Cortex of kidney (tissue), 1 donor: Measurements from ENCODE around the gene SERPINB2.

Experiments
- DNase-seq: peaks from one replicate; lab custom pipeline; 2025; lab: John Stamatoyannopoulos, UW

Gene SERPINB2

DNA sequence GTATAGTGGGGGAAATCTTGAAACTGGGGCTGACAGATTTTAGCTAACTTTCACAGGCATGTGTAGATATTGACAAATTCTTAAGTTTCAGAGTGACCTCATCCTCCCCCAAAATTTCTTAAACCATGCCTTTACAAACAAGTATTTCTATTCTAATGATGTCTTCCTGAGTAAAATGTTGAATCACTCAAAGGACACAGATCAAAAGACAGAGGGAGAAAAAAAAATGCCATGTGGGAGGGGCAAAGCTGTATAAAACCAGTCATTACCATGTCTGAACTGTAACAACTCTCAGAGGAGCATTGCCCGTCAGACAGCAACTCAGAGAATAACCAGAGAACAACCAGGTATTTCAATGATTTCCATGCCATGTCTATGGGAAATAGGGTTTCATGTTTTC, at the start of gene SERPINB2:
Gene SERPINB2, plus strand, starts transcription at position 282 of the 400 bp plus-strand sequence. CDS start 3,740 bp downstream, outside the sequence.
- DNase-seq, result no peak

DNA sequence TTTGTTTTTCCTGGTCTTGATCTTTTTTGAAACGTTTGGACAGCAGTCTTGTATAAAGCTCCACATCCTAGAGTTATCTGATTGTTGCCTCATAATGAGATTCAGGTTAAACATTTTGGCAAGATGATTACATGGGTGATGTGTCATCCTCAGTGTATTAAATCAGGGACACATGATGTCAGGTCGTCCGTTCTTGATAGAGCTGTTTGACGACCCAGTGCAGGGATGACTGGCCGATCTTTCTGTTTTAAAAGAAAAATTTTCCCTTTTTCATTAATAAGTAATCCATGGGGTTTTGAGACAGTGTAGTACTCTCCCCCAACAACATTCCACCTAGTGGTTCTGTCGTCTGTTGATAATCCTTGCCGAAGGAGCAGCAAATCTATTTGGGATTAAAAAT, 44.5 kb upstream of the SERPINB2 start:
- DNase-seq, result no peak

DNA sequence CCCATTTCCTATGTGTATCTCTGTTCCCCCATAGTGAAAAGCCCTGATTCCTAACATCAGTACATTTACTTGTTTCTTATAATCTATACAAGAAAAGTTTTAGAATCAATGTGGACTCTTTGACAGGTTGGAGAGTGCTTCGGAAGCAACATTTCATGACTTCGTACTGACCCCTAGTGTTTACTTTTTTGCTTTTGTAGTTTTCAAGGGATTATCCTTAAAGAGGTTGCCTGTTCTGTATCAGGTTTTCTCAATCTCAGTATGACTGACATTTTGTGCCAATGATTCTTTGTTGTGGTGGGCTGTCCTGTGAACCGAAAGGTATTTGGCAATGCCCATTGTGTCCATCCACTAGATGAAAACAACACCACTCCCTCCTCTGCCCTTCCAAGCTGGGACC, 43.3 kb upstream of the SERPINB2 start:
- DNase-seq, result no peak

DNA sequence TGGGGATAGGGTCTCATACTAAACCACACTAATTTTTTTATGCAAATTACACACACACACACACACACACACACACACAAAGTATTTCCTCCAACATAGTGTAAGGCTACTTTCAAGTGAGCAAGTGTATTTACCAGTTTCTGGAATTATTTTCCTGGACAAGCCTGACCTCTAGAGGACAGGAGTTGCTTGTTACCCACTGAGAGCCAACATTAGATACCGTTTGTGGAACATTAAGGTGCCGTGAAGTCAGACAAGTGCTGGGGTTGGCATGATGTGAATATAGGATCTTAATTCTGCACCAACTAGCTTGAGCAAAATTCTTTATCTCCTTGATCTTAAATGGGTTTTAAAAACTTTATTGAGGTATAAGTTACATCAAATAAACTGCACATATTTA, 39.3 kb upstream of the SERPINB2 start:
- DNase-seq, result no peak

DNA sequence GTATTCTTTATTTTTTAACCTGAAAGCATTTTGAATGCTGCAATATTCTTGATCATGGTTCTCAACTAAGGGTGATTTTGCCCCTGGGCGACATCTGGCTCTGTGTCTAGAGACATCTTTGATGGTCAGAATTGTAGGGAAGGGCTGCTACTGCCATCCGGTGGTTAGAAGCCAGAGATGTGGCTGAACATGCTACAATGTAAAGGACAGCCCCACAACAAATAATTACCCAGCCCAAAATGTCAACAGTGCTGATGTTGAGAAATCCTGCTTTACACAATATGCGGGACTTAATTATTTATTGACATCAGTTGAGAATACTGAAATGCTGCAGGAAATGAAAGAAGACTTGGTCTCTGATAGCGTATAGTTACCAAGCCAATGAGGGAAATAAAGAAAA, 37.5 kb upstream of the SERPINB2 start:
- no peak for DNase-seq

- no peak for DNase-seq
Measured at GRCh38 chr18:63850636-63851035, 36.9 kb upstream of the SERPINB2 start.

GRCh38 chr18:63858456-63858855, 29.0 kb upstream of the SERPINB2 start:
- no peak for DNase-seq

GRCh38 chr18:63859781-63860475, 27.6 kb upstream of the SERPINB2 start:
- no peak for DNase-seq

- no peak for DNase-seq
Measured at GRCh38 chr18:63860531-63860930, 27.0 kb upstream of the SERPINB2 start.

DNA sequence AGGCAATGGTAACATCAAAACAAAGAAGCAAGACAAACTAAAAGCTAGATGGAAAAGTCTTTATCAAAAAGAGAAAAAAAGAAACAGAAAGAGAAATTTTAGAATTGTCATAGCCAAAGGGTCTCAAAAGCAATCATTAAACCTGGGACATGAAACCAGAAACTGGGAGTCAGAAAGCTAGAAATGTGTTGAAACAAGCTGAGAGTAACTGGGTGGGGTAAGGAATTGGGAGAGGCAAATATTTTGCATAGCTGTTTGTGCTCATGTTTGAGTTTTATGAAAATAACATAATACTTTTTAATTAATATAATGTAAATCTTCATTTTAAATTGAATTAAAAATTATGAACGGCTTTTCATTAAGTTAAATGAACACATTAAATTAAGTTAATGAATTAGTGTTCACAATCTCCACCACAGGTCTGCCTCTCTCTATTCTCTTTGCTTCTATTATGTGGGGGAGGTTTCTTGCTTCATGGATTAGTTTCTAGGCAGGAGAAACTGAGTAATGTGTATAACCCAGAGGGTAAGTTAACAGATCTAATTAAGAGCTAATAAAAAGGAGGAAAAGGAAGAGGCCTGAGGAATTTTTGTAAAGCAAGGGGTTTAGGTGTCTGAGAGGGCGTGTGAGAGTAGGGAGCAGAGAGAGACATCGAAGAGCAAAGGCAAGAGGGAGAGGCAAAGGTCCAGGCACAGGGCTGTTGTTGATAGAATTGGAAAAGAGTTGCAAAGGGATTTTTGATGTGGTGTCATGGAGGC, 20.0 kb upstream of the SERPINB2 start:
- no peak for DNase-seq

DNA sequence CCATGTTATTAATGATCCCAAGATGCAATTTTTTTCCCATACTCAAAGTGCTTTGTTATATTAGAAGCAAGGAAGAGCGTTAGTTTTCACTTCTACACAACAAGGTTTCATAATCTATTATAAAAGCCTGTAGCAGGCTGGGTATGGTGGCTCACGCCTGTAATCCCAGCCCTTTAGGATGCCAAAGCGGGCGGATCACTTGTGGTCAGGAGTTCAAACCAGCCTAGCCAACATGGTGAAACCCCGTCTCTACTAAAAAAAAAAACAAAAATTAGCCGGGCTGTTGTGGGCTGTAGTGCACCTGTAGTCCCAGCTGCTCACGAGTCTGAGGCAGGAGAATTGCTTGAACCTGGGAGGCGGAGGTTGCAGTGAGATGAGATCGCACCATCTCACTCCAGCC, 19.0 kb upstream of the SERPINB2 start:
- DNase-seq, result no peak

DNA sequence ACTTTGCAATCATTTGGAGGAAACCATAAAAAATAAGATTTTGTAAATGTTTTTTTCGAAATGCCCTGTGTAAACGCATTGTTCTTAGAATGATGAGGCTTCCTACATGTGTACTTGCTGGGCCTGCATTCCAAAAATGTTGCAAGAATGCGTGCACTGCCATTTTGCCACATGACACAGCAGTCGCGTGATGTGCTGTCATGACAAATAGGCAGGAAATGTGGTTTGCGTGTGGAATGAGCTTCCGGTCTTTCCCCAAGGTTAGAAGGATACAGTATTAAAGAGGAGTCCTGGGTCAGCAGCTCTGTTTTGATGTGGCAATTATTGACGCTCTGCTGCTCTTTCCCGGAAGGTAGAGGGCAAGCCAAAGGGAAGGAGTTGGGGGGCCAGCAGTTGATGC, 18.1 kb upstream of the SERPINB2 start:
- no peak for DNase-seq

- DNase-seq, result no peak
Measured at GRCh38 chr18:63869851-63870250, 17.7 kb upstream of the SERPINB2 start.

- no peak for DNase-seq
Measured at GRCh38 chr18:63871836-63872235, 15.7 kb upstream of the SERPINB2 start.

DNA sequence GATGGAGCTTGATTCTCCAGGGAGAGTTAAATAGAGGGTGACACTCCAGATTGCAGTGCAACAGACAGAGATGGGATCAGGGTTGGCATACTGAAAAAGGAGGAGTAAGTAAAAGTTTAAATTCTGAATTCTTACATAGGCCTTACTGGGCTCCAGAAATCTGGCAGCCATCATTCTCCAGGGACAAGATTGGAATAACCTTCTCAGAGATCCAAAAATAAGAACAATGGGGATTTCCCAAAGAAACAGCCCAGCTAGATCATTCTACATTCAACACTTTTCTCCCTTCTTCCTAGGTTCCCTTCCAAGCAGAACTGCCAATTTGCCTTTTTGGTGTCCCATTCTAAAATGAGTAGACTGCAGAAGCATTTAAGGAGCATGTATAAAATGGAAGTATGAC, 14.9 kb upstream of the SERPINB2 start:
- no peak for DNase-seq

DNA sequence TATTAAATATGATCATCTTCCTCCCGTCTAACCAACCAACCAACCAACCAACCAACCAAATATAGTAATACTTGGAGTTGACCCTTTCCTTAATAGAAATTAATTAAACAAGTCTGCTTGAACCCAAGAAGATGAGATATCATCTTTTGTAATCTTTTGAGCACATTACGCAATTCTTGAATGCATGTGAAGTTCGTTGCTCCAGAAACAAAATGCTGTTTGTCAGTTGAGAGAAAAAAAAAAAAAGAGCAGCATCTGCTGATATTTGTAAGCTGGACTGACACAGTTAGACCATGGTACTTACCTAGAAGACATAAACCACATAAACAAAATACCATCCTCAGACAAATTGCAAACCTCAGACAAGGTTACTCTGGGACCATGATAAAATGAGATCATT, 9.2 kb upstream of the SERPINB2 start:
- no peak for DNase-seq

GRCh38 chr18:63878925-63879324, 8.6 kb upstream of the SERPINB2 start:
- no peak for DNase-seq

GRCh38 chr18:63879709-63880108, 7.8 kb upstream of the SERPINB2 start:
- DNase-seq, result no peak

GRCh38 chr18:63881851-63882250, 5.7 kb upstream of the SERPINB2 start:
- DNase-seq, result no peak

DNA sequence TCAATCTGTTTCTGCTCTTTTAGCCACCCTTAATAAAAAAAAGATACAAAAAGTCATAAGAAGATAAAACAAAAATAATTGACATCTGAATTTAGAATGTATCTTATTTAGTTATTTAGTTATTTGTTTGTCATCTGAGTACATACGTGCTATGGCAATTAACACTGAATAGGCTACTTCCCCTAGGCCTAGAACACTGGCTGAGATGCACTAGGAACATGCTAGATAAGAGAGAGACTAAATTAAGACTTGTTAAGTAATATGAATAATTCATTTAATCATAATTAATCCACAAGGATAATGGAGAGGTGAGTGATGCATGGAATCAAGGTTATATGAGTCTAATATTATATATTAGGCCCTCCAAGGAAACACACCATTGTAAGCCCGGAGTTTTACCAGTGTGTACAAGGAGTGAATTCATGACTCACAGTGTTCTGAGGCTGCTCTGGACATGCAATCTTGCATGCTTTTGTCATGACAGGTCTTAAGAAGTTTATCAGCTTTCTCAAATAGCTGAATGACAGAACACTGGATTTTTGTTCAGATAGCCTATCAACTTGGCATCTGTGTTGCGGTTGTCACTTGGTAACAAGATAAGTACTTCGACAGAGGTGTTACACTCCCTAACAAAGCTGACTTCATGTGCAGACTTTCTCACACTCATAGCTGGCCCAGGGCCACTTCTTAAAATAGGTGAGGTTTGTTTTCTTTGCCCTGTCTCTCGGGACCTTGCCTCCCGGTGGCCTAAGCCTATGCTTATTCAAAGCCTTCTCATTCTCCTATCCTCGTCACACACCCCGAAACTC, 5.0 kb upstream of the SERPINB2 start:
- DNase-seq, result no peak

- DNase-seq, result no peak
Measured at GRCh38 chr18:63883617-63884016, 3.9 kb upstream of the SERPINB2 start.

GRCh38 chr18:63888470-63889190, 1.1 kb downstream of the SERPINB2 start:
- no peak for DNase-seq
